Glutamatergic neuron (in vitro differentiated cells): ENCODE results near the gene PCSK5. TPM values are rescaled to one million over a fixed set of nuclear protein-coding genes. Genes with fewer than 3 reads are reported as not detected.

Experiments used
- DNase-seq: peaks from one replicate; pipeline ENCODE4 v3.0.0; 2022
- H3K27ac Mint-ChIP-seq: one replicate; pipeline ENCODE4 v1.8.0; 2020; ENCODE audit warnings: mild to moderate bottlenecking, mixed read lengths, inconsistent platforms; ENCODE audit not compliant: unreplicated experiment
- H3K27me3 Mint-ChIP-seq: one replicate; pipeline ENCODE4 v1.8.0; 2020; ENCODE audit warnings: mild to moderate bottlenecking, moderate library complexity, mixed read lengths, inconsistent platforms; ENCODE audit not compliant: unreplicated experiment
- H3K36me3 Mint-ChIP-seq: one replicate; pipeline ENCODE4 v1.8.0; 2020; ENCODE audit warnings: mild to moderate bottlenecking, mixed read lengths, inconsistent platforms; ENCODE audit not compliant: unreplicated experiment
- H3K4me1 Mint-ChIP-seq: one replicate; pipeline ENCODE4 v1.8.0; 2020; ENCODE audit warnings: mild to moderate bottlenecking, low read depth, mixed read lengths, inconsistent platforms; ENCODE audit not compliant: unreplicated experiment
- H3K4me3 Mint-ChIP-seq: one replicate; pipeline ENCODE4 v1.8.0; 2020; ENCODE audit warnings: mild to moderate bottlenecking, mixed read lengths, inconsistent platforms; ENCODE audit not compliant: unreplicated experiment
- H3K9me3 Mint-ChIP-seq: one replicate; pipeline ENCODE4 v1.8.0; 2020; ENCODE audit warnings: mild to moderate bottlenecking, moderate library complexity, mixed read lengths, inconsistent platforms; ENCODE audit not compliant: unreplicated experiment
- total RNA-seq: library from RNA; stranded (reverse); fragmentation: NEBNext Ultra II Directional; extraction: Animal tissue kit (Norgen Biotek cat#: 25700); gene quantifications from one replicate; pipeline ENCODE4 v1.2.1, GENCODE V29; 2021; ENCODE audit not compliant: unreplicated experiment
- TF ChIP-seq, protein P1 (sequence below): fragments of 200-600 bp; sonication (generic); IDR thresholded peaks from one replicate; pipeline ENCODE4 v1.5.0; 2021; ENCODE audit not compliant: partially characterized antibody, unreplicated experiment

Gene PCSK5
- total RNA-seq, 1 donor from 2014 or later = 9.6 TPM

DNA sequence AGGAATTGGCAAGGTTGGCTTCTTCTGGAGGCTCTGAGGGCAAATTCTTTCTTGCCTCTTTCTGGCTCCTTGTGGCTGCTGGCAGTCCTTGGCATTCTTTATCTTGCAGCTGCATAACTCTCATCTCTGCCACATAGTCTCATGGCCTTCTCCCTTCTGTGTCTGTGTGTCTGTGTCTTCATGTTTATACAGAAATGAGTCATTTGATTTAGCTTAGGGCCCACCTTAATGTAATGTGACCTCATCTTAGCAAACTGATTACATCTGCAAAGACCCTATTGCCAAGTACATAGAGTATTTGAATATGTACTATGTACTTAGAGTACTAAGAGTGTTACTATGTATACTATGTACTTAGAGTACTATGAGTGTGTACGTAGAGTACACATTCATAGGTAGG lies 381.3 kb downstream of the PCSK5 start:
- H3K9me3 Mint-ChIP-seq = no peaks in the 10 kb centered on the region
- TF ChIP-seq, protein P1, sequence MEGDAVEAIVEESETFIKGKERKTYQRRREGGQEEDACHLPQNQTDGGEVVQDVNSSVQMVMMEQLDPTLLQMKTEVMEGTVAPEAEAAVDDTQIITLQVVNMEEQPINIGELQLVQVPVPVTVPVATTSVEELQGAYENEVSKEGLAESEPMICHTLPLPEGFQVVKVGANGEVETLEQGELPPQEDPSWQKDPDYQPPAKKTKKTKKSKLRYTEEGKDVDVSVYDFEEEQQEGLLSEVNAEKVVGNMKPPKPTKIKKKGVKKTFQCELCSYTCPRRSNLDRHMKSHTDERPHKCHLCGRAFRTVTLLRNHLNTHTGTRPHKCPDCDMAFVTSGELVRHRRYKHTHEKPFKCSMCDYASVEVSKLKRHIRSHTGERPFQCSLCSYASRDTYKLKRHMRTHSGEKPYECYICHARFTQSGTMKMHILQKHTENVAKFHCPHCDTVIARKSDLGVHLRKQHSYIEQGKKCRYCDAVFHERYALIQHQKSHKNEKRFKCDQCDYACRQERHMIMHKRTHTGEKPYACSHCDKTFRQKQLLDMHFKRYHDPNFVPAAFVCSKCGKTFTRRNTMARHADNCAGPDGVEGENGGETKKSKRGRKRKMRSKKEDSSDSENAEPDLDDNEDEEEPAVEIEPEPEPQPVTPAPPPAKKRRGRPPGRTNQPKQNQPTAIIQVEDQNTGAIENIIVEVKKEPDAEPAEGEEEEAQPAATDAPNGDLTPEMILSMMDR = no peak
- no peaks in the 10 kb centered on the region for H3K4me1 Mint-ChIP-seq
- H3K27me3 Mint-ChIP-seq = no peaks in the 10 kb centered on the region
- H3K36me3 Mint-ChIP-seq = no peaks in the 10 kb centered on the region
- DNase-seq = no peak
- no peak overlapping the region for H3K27ac Mint-ChIP-seq
- H3K4me3 Mint-ChIP-seq = no peak overlapping the region

DNA sequence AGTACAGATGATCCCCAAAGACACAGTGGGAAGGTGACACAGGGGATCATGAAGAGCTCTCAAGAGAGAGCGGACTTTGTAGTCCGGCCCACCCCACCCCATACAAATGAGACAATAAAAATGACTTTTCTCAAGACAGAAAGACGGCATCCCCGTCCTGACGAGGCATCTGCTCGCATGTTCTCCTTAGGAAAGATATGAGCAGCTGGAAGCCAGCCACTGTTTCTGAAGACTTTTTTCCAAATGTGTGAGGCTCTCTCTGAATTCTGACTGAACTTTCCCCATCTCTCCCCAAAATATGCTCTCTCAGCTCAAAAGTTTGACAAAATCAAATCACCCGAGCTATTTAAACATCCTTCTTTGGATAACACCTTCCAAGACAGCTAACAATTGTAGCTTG lies 398.6 kb downstream of the PCSK5 start:
- Mint-ChIP-seq H3K4me1 (no peaks in the 10 kb centered on the region), H3K4me3 (no peak overlapping the region), H3K27ac (no peak overlapping the region), H3K9me3 (no peaks in the 10 kb centered on the region), H3K27me3 (peaks cover 2% of the 10 kb centered on the region), H3K36me3 (no peaks in the 10 kb centered on the region)
- DNase-seq = no peak
- TF ChIP-seq, protein P1 = no peak

DNA sequence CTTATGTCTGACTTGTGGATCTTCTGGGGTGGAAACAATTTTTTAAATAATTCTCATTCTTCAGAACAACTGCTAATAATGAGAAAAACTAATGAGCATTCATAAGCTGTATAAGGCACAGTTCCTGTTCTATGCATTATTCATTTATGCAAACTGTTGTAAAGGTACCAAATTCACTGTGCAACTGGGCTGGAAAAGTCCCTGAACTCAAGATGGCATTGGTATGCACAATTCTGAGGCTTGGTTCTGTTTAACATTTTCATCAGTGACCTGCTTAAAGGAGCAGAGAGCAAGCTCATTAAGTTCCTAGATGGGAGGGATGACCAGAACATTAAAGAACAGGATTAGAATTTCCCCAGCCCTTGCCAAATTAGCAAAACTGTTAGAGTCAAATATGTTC lies 399.2 kb downstream of the PCSK5 start:
- TF ChIP-seq, protein P1 = no peak
- Mint-ChIP-seq H3K36me3 (no peaks in the 10 kb centered on the region), H3K9me3 (peaks cover 1% of the 10 kb centered on the region), H3K4me1 (no peaks in the 10 kb centered on the region), H3K27me3 (peaks cover 2% of the 10 kb centered on the region), H3K4me3 (no peak overlapping the region), H3K27ac (no peak overlapping the region)
- no peak for DNase-seq

DNA sequence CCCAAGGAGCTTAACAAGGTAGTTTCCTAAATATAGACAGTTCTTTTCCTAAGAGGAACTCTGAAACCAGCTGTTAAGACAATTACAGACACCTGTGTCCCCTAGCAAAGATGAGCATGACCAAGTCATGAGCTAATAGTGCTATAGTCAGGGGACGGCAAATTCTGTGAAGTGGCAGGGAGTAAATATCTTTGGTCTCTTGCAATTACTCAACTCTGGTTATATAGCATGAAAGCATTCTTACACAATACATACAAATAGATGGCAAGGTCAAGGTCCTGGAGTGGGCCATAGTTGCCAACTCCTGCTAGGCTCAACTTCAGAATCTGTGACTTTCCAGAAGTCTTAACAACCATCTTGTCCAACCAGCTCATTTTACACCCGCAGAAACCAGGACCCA lies 400.1 kb downstream of the PCSK5 start:
- peaks cover 2% of the 10 kb centered on the region for H3K27me3 Mint-ChIP-seq
- TF ChIP-seq, protein P1 = no peak
- no peak overlapping the region for H3K4me3 Mint-ChIP-seq
- no peak for DNase-seq
- no peaks in the 10 kb centered on the region for H3K4me1 Mint-ChIP-seq
- H3K27ac Mint-ChIP-seq = no peak overlapping the region
- no peaks in the 10 kb centered on the region for H3K36me3 Mint-ChIP-seq
- peaks cover 1% of the 10 kb centered on the region for H3K9me3 Mint-ChIP-seq

DNA sequence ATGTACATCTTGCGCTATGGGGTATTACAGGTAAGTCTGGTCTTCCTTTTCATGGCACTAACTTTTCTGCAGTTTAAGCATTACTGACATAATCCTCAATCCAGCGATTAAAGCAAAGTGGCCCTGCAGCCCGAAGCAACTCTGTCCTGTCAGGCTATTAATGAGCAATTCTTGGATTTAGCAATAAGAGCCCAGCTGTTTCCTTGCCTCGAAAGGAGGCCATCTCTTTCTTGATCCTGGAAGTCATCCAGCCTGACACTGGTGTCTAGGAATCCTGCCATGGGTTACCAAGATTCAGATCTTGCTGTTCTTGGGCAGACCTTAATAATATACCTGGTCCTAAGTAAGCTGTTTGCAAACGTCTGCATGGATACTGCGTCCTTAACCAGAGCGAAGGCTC lies 401.8 kb downstream of the PCSK5 start:
- Mint-ChIP-seq H3K36me3 (no peaks in the 10 kb centered on the region), H3K9me3 (peaks cover 1% of the 10 kb centered on the region), H3K4me1 (no peaks in the 10 kb centered on the region), H3K27me3 (no peaks in the 10 kb centered on the region), H3K4me3 (no peak overlapping the region), H3K27ac (no peak overlapping the region)
- TF ChIP-seq, protein P1 = no peak
- no peak for DNase-seq
